GM18870 (cell line): ENCODE measurements around the gene ASCL5.
A peak's percentile ranks its signal among the peaks of the same experiment; 100 is the strongest.
"Not testable (repeated sequence)": the region's sequence is repeated elsewhere in the genome, so short reads cannot be mapped to it uniquely, and the experiment has no call there.

Experiments used
- ATAC-seq: cut with Tn5 transposase; IDR thresholded peaks from one replicate; pipeline ENCODE4 v1.9.1; 2021; ENCODE audit warnings: moderate library complexity; ENCODE audit not compliant: unreplicated experiment

Gene ASCL5, protein sequence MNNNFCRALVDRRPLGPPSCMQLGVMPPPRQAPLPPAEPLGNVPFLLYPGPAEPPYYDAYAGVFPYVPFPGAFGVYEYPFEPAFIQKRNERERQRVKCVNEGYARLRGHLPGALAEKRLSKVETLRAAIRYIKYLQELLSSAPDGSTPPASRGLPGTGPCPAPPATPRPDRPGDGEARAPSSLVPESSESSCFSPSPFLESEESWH

GRCh38 chr1:201126832-201127754 lies at the start of gene ASCL5:
TSS of gene ASCL5 (minus strand) at chr1:201127184. CDS start at chr1:201115372, 11,812 bp downstream.
- ATAC-seq: no peak

- no peak for ATAC-seq
Measured at GRCh38 chr1:201175820-201176500, 49.0 kb upstream of the ASCL5 start.

DNA sequence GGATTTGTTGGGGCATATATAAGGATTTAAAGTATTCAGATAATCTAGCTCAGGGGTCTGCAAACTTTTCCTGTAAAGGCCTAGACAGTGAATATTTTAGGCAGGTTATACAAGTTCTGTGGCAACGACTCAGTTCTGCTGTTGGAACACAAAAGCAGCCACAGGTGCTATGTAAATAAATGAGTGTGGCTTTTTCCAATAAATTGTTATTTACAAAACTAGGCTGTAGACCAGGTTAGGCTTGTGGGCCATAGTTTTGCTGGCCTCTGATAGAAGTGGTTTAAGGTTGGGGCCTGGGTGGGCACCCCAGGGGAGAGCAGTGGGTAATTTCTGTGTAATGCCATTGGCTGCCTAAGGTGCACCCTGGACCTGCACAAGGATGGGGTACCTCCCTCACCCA lies 46.8 kb upstream of the ASCL5 start:
- ATAC-seq: no peak

GRCh38 chr1:201172999-201173610 lies 46.1 kb upstream of the ASCL5 start:
- ATAC-seq: no peak

GRCh38 chr1:201172326-201172725 lies 45.3 kb upstream of the ASCL5 start:
- ATAC-seq: no peak

DNA sequence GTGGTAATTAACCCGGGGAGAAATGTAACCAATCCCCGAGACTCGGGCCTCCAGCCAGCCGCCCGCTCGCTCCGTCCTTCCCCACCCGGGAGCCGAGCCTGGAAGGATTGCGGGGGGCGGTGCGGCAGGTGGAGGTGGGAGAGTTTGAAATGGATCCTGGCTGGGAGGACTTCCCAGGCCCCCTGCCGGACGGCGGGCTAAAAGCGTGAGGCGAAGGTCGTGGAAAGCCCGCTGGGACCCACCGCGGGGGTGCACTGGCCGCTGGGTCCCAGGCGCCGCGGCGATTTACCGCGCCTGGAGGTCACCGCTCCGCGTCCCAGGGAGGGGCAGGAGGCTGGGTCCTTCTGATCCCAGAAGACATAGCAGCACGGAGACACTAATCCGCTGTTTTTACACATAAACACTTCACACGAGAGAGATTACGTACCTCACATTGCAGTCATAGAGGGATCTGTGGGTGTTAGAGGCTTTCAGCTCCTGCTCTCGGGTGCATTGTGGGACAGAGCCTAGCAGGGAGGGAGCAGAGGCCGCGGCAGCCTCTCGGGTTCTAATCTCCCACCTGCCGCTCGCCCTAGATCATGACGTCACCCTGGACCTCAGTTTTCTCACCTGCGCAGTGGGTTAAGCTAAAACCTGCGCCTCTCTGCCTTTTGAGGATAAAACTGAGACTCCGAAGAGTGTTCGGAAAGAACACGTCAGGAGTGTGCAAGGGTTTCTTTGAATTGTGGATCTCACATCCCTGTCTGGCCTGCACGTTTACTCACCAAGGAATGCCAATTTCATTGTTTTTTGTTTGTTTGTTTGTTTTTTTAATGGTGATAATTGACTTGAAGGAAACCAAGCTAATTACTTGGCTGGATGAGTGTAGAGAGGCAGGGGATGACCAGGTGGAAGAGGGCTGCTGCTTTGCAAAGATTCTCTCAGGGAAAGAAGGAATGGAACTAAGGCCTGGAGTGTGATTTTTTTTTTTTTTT lies 44.4 kb upstream of the ASCL5 start:
- ATAC-seq: peak; percentile 30

DNA sequence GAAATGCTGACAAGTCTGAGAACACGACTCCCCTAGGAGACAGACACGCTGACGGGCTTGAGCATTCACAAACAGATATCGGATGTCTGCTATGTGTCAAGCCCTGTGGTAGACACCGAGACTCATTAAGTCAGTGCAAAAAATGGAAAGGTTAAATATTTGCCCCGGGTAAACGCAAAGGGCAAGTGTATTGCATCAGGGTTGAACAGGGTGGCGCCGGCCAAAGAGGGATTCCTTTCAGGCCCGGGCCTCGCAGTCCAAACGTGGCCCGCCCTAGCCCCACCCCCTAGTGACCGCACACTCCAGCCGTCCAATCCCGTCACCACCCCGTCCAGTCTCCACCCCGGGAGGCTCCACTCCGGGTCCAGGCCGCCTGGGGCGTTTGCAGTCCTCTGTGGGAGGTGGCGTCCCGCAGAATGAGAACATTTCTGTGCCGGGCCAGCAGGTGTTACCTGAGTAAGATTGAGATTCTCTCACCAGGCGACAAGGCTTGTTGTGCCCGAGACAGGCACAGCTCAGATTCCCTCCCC lies 43.6 kb upstream of the ASCL5 start:
- ATAC-seq: peak; percentile 81

DNA sequence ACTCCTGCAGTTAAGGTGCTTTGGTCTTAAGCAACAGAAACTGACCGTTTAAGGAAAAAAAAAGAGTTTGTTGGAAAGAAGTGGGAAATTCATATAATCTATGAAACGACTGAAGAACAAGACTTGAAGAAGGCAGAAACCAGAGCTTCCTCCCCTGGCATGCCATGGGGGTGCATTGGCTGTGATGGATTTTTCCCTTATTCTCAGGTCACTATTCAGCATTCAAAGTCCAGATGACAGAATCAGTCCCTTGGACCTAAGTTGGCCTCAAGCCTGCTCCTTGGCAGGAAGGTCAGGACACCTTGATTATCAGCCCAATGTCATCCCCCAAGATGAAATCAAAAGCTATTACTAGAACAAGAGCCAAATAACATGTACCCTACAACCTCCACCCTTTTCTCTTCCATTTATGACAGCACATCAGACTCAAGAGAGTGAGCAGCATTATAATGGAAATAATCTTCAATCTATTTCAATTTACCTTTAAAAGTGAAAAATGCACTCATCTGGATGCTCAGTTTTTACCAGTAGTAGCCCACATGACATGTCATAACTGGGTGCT lies 43.1 kb upstream of the ASCL5 start:
- no peak for ATAC-seq

DNA sequence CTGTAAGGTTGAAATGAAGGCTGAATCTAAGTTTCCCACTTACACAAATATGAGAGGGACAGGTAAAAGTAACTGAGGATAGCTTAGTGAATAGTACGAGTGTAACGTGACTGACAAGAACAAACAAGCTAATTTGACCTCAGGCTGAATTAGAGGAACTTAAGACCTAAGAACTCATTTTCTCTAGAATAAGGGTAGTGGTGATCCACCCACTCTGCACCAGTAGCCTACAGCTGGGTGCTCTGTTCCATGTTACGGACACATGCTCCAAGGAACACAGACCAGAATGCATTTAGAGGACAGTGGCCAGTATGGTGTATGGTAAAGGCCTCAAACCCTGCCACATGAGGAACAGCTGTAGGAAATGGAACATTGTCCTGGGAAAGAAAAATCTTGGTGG lies 42.2 kb upstream of the ASCL5 start:
- ATAC-seq: no peak

- no peak for ATAC-seq
Measured at GRCh38 chr1:201167041-201167991, 40.3 kb upstream of the ASCL5 start.

GRCh38 chr1:201164645-201165044 lies 37.7 kb upstream of the ASCL5 start:
- no peak for ATAC-seq

- no peak for ATAC-seq
Measured at GRCh38 chr1:201163707-201164106, 36.7 kb upstream of the ASCL5 start.

- not testable (repeated sequence) for ATAC-seq
Measured at GRCh38 chr1:201163036-201163435, 36.1 kb upstream of the ASCL5 start.

- ATAC-seq: no peak
Measured at GRCh38 chr1:201157949-201158348, 31.0 kb upstream of the ASCL5 start.

DNA sequence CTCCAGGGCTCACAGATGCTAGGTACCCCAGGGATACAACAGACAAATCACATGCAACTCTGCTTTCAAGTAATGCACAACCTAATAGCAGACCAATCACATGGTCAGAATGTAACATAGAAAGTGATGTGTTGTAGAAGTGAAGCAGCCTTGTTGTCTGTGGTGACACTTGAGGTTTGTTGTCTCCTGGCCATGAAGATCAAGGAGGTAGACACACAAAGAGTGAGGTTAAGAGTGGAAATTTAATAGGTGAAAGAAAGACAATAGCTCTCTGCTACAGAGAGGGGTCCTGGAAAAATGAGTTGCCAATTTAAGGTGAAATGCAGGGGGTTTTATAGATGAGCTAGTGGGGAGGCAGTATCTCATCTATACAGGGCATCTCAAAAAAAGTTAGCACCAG lies 29.8 kb upstream of the ASCL5 start:
- no peak for ATAC-seq

DNA sequence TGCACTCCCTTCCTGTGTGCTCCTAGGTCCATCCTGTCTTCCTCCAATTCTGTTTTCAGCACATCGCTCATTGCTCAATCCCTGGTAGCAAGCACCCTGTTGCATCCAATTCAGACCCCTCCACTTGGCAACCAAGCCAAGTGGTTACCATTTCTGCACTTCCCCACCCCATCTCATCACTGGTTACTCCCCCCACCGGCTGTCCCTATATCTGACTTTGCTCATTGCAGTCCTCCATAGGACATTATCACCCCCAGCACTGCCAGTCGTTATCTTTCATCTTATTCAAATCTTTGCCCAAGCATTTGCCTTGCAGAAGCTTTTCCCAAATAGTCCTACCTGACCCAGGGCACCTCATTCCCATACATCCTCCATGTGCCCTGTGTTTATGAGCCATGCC lies 29.4 kb upstream of the ASCL5 start:
- ATAC-seq: no peak

DNA sequence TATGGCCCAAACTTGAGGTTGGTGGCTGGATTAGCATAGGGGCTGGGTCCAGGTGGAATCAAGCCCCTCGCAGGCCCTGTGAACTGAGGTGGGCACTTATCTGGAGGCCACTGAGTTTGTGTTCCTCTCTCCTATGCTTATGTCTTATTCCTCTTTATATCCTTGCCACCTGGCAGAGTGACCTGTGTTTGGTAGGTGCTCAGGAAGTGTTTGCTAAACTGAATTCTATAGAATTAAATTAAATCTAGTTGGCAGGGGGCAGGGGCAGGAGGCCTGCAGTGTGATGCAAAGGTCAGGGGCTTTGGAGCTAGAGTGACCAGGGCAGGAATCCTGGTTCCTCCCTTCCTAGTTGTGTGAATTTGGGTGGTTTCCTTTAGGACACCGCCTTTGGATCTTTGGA lies 28.4 kb upstream of the ASCL5 start:
- no peak for ATAC-seq

- ATAC-seq: peak; percentile 90
Measured at GRCh38 chr1:201154389-201155165, 27.6 kb upstream of the ASCL5 start, which contains the start of gene TMEM9. TSS of gene TMEM9 (minus strand) at chr1:201154474. CDS start at chr1:201153923, 551 bp downstream.
